ENCODE measurements around the gene DNALI1.

DNALI1 gene

GRCh38 chr1:37609994-37610393 lies 53.3 kb downstream of the DNALI1 start:
- WGBS, result 25% methylated on average over 1 of the region's 2 CpGs
- no peak overlapping the region for H3K23ac ChIP-seq (ENCODE audit: low read length in 2 of 2)
- H2AFZ ChIP-seq (ENCODE audit: low read depth, low read length), result no peak overlapping the region
- no peak overlapping the region for H3K4ac ChIP-seq (ENCODE audit: low read depth in 1 of 2, low read length in 2 of 2)
- no peak overlapping the region for H3K9ac ChIP-seq (ENCODE audit: low read length)
- H3K27ac ChIP-seq (ENCODE audit: low read length, poor library complexity, severe bottlenecking), result no peak overlapping the region
- no peak overlapping the region for H4K8ac ChIP-seq (ENCODE audit: low read length)
- no peak overlapping the region for H2BK120ac ChIP-seq (ENCODE audit: low read depth, low read length)
- no peaks in the 10 kb centered on the region for H3K79me1 ChIP-seq (replicated peaks; ENCODE audit: low read length, poor library complexity, severe bottlenecking)
- no peaks in the 10 kb centered on the region for H3K4me1 ChIP-seq (ENCODE audit: control insufficient read depth, insufficient read depth, low read depth, low read length)
- H3K36me3 ChIP-seq (ENCODE audit: control insufficient read depth in 1 of 2, insufficient read depth in 2 of 2, low read depth in 1 of 2, low read length in 2 of 2), result no peaks in the 10 kb centered on the region
- no peak overlapping the region for H3K18ac ChIP-seq (ENCODE audit: low read depth in 1 of 2, low read length in 2 of 2)
- no peak overlapping the region for H4K91ac ChIP-seq (ENCODE audit: low read length)
- H2AK5ac ChIP-seq (ENCODE audit: low read length, severe bottlenecking), result no peak overlapping the region
- H3K4me3 ChIP-seq (ENCODE audit: insufficient read depth in 1 of 2, low read depth in 1 of 2, low read length in 2 of 2), result no peak overlapping the region
- H3K27me3 ChIP-seq (ENCODE audit: control insufficient read depth in 1 of 2, insufficient read depth in 1 of 2, low read length in 2 of 2), result peaks cover 70 to 73% of the 10 kb centered on the region in 2 experiments
- H2BK12ac ChIP-seq (ENCODE audit: low read length in 2 of 2), result no peak overlapping the region
- no peak overlapping the region for H2BK5ac ChIP-seq (ENCODE audit: low read depth, low read length, poor library complexity, severe bottlenecking)
- H3K9me3 ChIP-seq (ENCODE audit: control insufficient read depth, low read length), result no peaks in the 10 kb centered on the region
- no peak for DNase-seq
- H3K4me2 ChIP-seq (ENCODE audit: low read length, poor library complexity, severe bottlenecking), result no peak overlapping the region
- H2BK15ac ChIP-seq (ENCODE audit: low read depth, poor library complexity, severe bottlenecking), result no peak overlapping the region
- H3K14ac ChIP-seq (ENCODE audit: low read length in 2 of 2), result no peak overlapping the region

GRCh38 chr1:37612186-37612585 lies 55.4 kb downstream of the DNALI1 start:
- Histone ChIP-seq H3K4ac (ENCODE audit: low read depth in 1 of 2, low read length in 2 of 2) (no peak overlapping the region), H4K8ac (ENCODE audit: low read length) (no peak overlapping the region), H3K27ac (ENCODE audit: low read length, poor library complexity, severe bottlenecking) (no peak overlapping the region), H3K18ac (ENCODE audit: low read depth in 1 of 2, low read length in 2 of 2) (no peak overlapping the region), H3K4me3 (ENCODE audit: insufficient read depth in 1 of 2, low read depth in 1 of 2, low read length in 2 of 2) (no peak overlapping the region), H2BK12ac (ENCODE audit: low read length in 2 of 2) (no peak overlapping the region), H3K4me2 (ENCODE audit: low read length, poor library complexity, severe bottlenecking) (no peak overlapping the region), H3K79me1 (replicated peaks; ENCODE audit: low read length, poor library complexity, severe bottlenecking) (no peaks in the 10 kb centered on the region), H3K14ac (ENCODE audit: low read length in 2 of 2) (no peak overlapping the region), H2BK15ac (ENCODE audit: low read depth, poor library complexity, severe bottlenecking) (no peak overlapping the region), H3K27me3 (ENCODE audit: control insufficient read depth in 1 of 2, insufficient read depth in 1 of 2, low read length in 2 of 2) (peaks cover 71 to 83% of the 10 kb centered on the region in 2 experiments), H3K9ac (ENCODE audit: low read length) (no peak overlapping the region), H3K23ac (ENCODE audit: low read length in 2 of 2) (peak overlapping the region in 1 of 2 experiments; percentile 48), H4K91ac (ENCODE audit: low read length) (no peak overlapping the region), H2BK5ac (ENCODE audit: low read depth, low read length, poor library complexity, severe bottlenecking) (no peak overlapping the region), H3K9me3 (ENCODE audit: control insufficient read depth, low read length) (no peaks in the 10 kb centered on the region), H2BK120ac (ENCODE audit: low read depth, low read length) (no peak overlapping the region), H3K4me1 (ENCODE audit: control insufficient read depth, insufficient read depth, low read depth, low read length) (no peaks in the 10 kb centered on the region), H2AFZ (ENCODE audit: low read depth, low read length) (no peak overlapping the region), H3K36me3 (ENCODE audit: control insufficient read depth in 1 of 2, insufficient read depth in 2 of 2, low read depth in 1 of 2, low read length in 2 of 2) (no peaks in the 10 kb centered on the region), H2AK5ac (ENCODE audit: low read length, severe bottlenecking) (no peak overlapping the region)
- 77% methylated on average over 4 of the region's 4 CpGs for WGBS
- no peak for DNase-seq

GRCh38 chr1:37614105-37614504 lies 57.4 kb downstream of the DNALI1 start:
- Histone ChIP-seq H3K4me2 (ENCODE audit: low read length, poor library complexity, severe bottlenecking) (no peak overlapping the region), H3K18ac (ENCODE audit: low read depth in 1 of 2, low read length in 2 of 2) (no peak overlapping the region), H3K27ac (ENCODE audit: low read length, poor library complexity, severe bottlenecking) (no peak overlapping the region), H3K9me3 (ENCODE audit: control insufficient read depth, low read length) (no peaks in the 10 kb centered on the region), H3K14ac (ENCODE audit: low read length in 2 of 2) (peak overlapping the region in 1 of 2 experiments; percentile 36), H2AFZ (ENCODE audit: low read depth, low read length) (no peak overlapping the region), H3K9ac (ENCODE audit: low read length) (no peak overlapping the region), H3K23ac (ENCODE audit: low read length in 2 of 2) (no peak overlapping the region), H4K91ac (ENCODE audit: low read length) (no peak overlapping the region), H3K4me1 (ENCODE audit: control insufficient read depth, insufficient read depth, low read depth, low read length) (no peaks in the 10 kb centered on the region), H2BK15ac (ENCODE audit: low read depth, poor library complexity, severe bottlenecking) (no peak overlapping the region), H2BK120ac (ENCODE audit: low read depth, low read length) (no peak overlapping the region), H4K8ac (ENCODE audit: low read length) (no peak overlapping the region), H3K4me3 (ENCODE audit: insufficient read depth in 1 of 2, low read depth in 1 of 2, low read length in 2 of 2) (no peak overlapping the region), H3K27me3 (ENCODE audit: control insufficient read depth in 1 of 2, insufficient read depth in 1 of 2, low read length in 2 of 2) (peaks cover 65 to 80% of the 10 kb centered on the region in 2 experiments), H2AK5ac (ENCODE audit: low read length, severe bottlenecking) (no peak overlapping the region), H3K4ac (ENCODE audit: low read depth in 1 of 2, low read length in 2 of 2) (no peak overlapping the region), H2BK12ac (ENCODE audit: low read length in 2 of 2) (no peak overlapping the region), H3K79me1 (replicated peaks; ENCODE audit: low read length, poor library complexity, severe bottlenecking) (no peaks in the 10 kb centered on the region), H2BK5ac (ENCODE audit: low read depth, low read length, poor library complexity, severe bottlenecking) (no peak overlapping the region), H3K36me3 (ENCODE audit: control insufficient read depth in 1 of 2, insufficient read depth in 2 of 2, low read depth in 1 of 2, low read length in 2 of 2) (no peaks in the 10 kb centered on the region)
- WGBS, result 85% methylated on average over 5 of the region's 5 CpGs
- DNase-seq, result no peak

GRCh38 chr1:37616330-37616729 lies 59.6 kb downstream of the DNALI1 start:
- no peaks in the 10 kb centered on the region for H3K9me3 ChIP-seq (ENCODE audit: control insufficient read depth, low read length)
- no peak overlapping the region for H2BK120ac ChIP-seq (ENCODE audit: low read depth, low read length)
- 80% methylated on average over 14 of the region's 14 CpGs for whole genome bisulfite sequencing
- H2AK5ac ChIP-seq (ENCODE audit: low read length, severe bottlenecking), result no peak overlapping the region
- no peak overlapping the region for H3K4me3 ChIP-seq (ENCODE audit: insufficient read depth in 1 of 2, low read depth in 1 of 2, low read length in 2 of 2)
- H2BK12ac ChIP-seq (ENCODE audit: low read length in 2 of 2), result no peak overlapping the region
- no peak for DNase-seq
- no peak overlapping the region for H3K18ac ChIP-seq (ENCODE audit: low read depth in 1 of 2, low read length in 2 of 2)
- H4K91ac ChIP-seq (ENCODE audit: low read length), result no peak overlapping the region
- H4K8ac ChIP-seq (ENCODE audit: low read length), result no peak overlapping the region
- H3K27ac ChIP-seq (ENCODE audit: low read length, poor library complexity, severe bottlenecking), result no peak overlapping the region
- H3K4me2 ChIP-seq (ENCODE audit: low read length, poor library complexity, severe bottlenecking), result no peak overlapping the region
- H3K14ac ChIP-seq (ENCODE audit: low read length in 2 of 2), result no peak overlapping the region
- H3K4ac ChIP-seq (ENCODE audit: low read depth in 1 of 2, low read length in 2 of 2), result no peak overlapping the region
- H3K9ac ChIP-seq (ENCODE audit: low read length), result no peak overlapping the region
- no peaks in the 10 kb centered on the region for H3K4me1 ChIP-seq (ENCODE audit: control insufficient read depth, insufficient read depth, low read depth, low read length)
- no peak overlapping the region for H2AFZ ChIP-seq (ENCODE audit: low read depth, low read length)
- no peaks in the 10 kb centered on the region for H3K36me3 ChIP-seq (ENCODE audit: control insufficient read depth in 1 of 2, insufficient read depth in 2 of 2, low read depth in 1 of 2, low read length in 2 of 2)
- no peak overlapping the region for H2BK15ac ChIP-seq (ENCODE audit: low read depth, poor library complexity, severe bottlenecking)
- no peak overlapping the region for H2BK5ac ChIP-seq (ENCODE audit: low read depth, low read length, poor library complexity, severe bottlenecking)
- H3K27me3 ChIP-seq (ENCODE audit: control insufficient read depth in 1 of 2, insufficient read depth in 1 of 2, low read length in 2 of 2), result peaks cover 63 to 84% of the 10 kb centered on the region in 2 experiments
- no peaks in the 10 kb centered on the region for H3K79me1 ChIP-seq (replicated peaks; ENCODE audit: low read length, poor library complexity, severe bottlenecking)
- no peak overlapping the region for H3K23ac ChIP-seq (ENCODE audit: low read length in 2 of 2)

Measured in mesenchymal stem cell (in vitro differentiated cells and primary cell).